H1 (cell line): ENCODE data around the gene NME7. TPM values are rescaled to one million over a fixed set of nuclear protein-coding genes. Genes with fewer than 3 reads are reported as not detected.

Experiments used
- EP300 ChIP-seq, 2 experiments: IDR thresholded peaks; 1 replicate in 1 of 2; 2 replicates in 1 of 2; pipeline ENCODE4 v1.6.1; 2011 to 2012; ENCODE audit warnings: low read depth in 2 of 2, low read length in 2 of 2, mild to moderate bottlenecking in 2 of 2, borderline replicate concordance in 1 of 2, inconsistent platforms in 1 of 2, moderate library complexity in 1 of 2
- GABPA ChIP-seq: IDR thresholded peaks from 2 replicates; pipeline ENCODE4 v1.6.1; 2011; ENCODE audit warnings: mild to moderate bottlenecking, low read length, moderate library complexity, borderline replicate concordance; ENCODE audit not compliant: insufficient read depth
- JUND ChIP-seq: IDR thresholded peaks from 2 replicates; pipeline ENCODE4 v1.6.1; 2011; ENCODE audit warnings: mild to moderate bottlenecking, improper control_type of control experiment, low read length
- POU5F1 ChIP-seq: IDR thresholded peaks from 2 replicates; pipeline ENCODE4 v1.6.1; 2011; ENCODE audit warnings: low read depth, mild to moderate bottlenecking, low read length, moderate library complexity
- RXRA ChIP-seq: IDR thresholded peaks from 2 replicates; pipeline ENCODE4 v1.6.1; 2011; ENCODE audit warnings: low read depth, mild to moderate bottlenecking, low read length, moderate library complexity; ENCODE audit not compliant: insufficient read depth
- SIN3A ChIP-seq, 2 experiments: IDR thresholded peaks in 1 of 2; conservative IDR thresholded peaks in 1 of 2; 2 replicates each; pipeline ENCODE4 v1.6.1; 2011 to 2012; ENCODE audit warnings: low read length in 2 of 2, improper control_type of control experiment in 1 of 2, low read depth in 1 of 2, mild to moderate bottlenecking in 1 of 2
- polyA plus RNA-seq, 7 experiments: library from polyadenylated mRNA; depleted of rRNA in 3 of 7; stranded (reverse) in 5 of 7; unstranded in 2 of 7; fragments of >200 nt in 5 of 7; fragments of 200-250 nt in 2 of 7; gene quantifications; 1 replicate in 5 of 7; 2 replicates in 1 of 7; 4 replicates in 1 of 7; pipeline versions ENCODE4 v1.2.1 to v1.2.3, GENCODE V29; 2011 to 2013; ENCODE audit warnings: missing spikeins in 2 of 7, mixed read lengths in 2 of 7
- total RNA-seq: library from RNA; stranded (reverse); fragmentation: NEBNext Ultra II Directional; extraction: Animal tissue kit (Norgen Biotek cat#: 25700); gene quantifications from 2 replicates; pipeline ENCODE4 v1.2.1, GENCODE V29; 2021

Gene NME7
- total and polyA plus RNA-seq, 2 of the 8 experiments (the other 6 are each of a cell fraction or from before 2014, with no cell fraction given), result 11.6 to 28.5 TPM

DNA sequence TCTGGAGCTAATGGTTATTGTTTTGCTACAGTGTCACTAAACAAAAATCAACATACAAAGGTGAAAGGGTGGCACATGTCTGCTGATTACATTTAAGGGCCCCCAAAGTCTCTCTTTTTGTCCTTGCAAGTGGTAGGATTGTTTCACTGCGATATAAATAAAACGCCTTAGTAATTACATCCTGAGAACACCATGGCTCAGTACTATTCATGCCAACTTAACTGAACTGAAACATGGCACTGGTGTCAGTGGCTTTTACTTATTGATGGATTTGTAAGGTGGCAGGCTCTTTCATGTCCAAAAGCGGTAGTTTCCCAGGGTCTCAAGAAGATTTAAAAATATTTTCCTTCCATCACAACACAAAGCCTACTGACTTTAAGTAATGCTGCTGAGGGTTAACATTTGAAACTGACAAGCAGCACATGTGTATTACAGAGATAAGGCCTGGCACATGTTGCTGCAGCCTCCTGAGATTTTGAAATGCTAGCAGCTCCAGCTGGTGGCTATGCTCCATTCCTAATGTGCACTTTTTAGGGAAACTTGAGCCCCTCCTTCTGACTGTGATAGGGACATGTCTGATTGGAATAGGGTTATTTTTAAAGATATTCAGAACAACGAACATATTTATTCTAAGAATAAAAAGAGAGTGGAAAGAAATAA is 174.3 kb downstream of the NME7 start (continued):
- TF ChIP-seq SIN3A (conservative IDR thresholded peaks at IDR 0.05 in 1 of 2, IDR thresholded peaks at IDR 0.05 in 1 of 2; ENCODE audit: low read depth in 1 of 2, low read length in 2 of 2), result no peak
- no peak for TF ChIP-seq JUND
- TF ChIP-seq EP300 (IDR thresholded peaks at IDR 0.05; ENCODE audit: borderline replicate concordance in 1 of 2, low read depth in 2 of 2, low read length in 2 of 2), result no peak
- no peak for TF ChIP-seq POU5F1
- TF ChIP-seq RXRA, result no peak
- no peak for TF ChIP-seq GABPA
